ENCODE data around the gene CCDC106.

DNA sequence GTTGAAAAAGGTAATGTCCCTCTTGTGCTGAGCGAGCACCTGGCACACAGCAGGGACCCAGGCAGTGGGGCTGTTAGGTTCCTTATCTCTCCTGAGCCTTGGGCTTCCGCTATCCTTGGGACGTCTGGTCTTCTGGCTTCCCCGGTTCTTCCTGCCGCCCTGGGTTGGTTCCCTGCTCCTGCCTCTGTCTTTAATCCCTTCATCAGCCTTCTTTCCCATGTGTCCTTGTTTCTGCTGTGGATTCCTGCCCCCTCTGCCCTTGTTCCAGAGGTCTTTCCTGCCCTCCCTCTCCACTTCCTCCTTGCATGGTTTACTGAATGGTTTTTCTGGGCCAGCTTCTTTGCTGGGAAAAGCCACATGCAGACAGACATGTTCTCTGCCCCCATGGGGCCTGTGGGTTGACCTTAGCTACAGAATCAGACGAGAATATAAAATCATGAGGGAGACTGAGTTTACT lies 29.6 kb downstream of the CCDC106 start:
- TF ChIP-seq, protein P1, sequence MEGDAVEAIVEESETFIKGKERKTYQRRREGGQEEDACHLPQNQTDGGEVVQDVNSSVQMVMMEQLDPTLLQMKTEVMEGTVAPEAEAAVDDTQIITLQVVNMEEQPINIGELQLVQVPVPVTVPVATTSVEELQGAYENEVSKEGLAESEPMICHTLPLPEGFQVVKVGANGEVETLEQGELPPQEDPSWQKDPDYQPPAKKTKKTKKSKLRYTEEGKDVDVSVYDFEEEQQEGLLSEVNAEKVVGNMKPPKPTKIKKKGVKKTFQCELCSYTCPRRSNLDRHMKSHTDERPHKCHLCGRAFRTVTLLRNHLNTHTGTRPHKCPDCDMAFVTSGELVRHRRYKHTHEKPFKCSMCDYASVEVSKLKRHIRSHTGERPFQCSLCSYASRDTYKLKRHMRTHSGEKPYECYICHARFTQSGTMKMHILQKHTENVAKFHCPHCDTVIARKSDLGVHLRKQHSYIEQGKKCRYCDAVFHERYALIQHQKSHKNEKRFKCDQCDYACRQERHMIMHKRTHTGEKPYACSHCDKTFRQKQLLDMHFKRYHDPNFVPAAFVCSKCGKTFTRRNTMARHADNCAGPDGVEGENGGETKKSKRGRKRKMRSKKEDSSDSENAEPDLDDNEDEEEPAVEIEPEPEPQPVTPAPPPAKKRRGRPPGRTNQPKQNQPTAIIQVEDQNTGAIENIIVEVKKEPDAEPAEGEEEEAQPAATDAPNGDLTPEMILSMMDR (IDR thresholded peaks at IDR 0.05): no peak
- TF ChIP-seq POLR2AphosphoS5 (IDR thresholded peaks at IDR 0.05; ENCODE audit: insufficient read depth in 1 of 2, low read depth in 1 of 2): no peak

Measured in vagina (tissue), 2 donors.